BJ (cell line): Measurements from ENCODE around the gene SMARCD1. TPM values are rescaled to one million over a fixed set of nuclear protein-coding genes. Genes with fewer than 3 reads are reported as not detected.

ENCODE experiments used
- CTCF ChIA-PET: fragments of 350-600 bp; formaldehyde crosslinking; extraction: SDS; loops from one replicate; lab custom pipeline; 2021; ENCODE audit warnings: antibody characterized with exemption, inconsistent platforms; lab: Yijun Ruan, JAX
- POLR2A ChIA-PET: fragments of 300-600 bp; sonication (Branson Sonifier 250); formaldehyde crosslinking; extraction: SDS; loops from one replicate; lab custom pipeline; 2021; ENCODE audit warnings: antibody characterized with exemption; lab: Charles Lee
- DNase-seq: peaks from one replicate; pipeline ENCODE4 v3.0.0-alpha.2; 2011; ENCODE audit warnings: low read depth
- H3K27me3 ChIP-seq: 2 replicates; pipeline ENCODE4 v1.6.0; 2011; ENCODE audit warnings: low read length; ENCODE audit not compliant: control insufficient read depth, insufficient read depth
- H3K36me3 ChIP-seq: 2 replicates; pipeline ENCODE4 v1.5.1; 2011; ENCODE audit warnings: low read length; ENCODE audit not compliant: control insufficient read depth, insufficient read depth
- H3K4me3 ChIP-seq: 2 replicates; pipeline ENCODE4 v1.5.1; 2011; ENCODE audit warnings: low read depth, mild to moderate bottlenecking, control low read depth, low read length
- CTCF ChIP-seq: IDR thresholded peaks from 2 replicates; pipeline ENCODE4 v1.5.1; 2011; ENCODE audit warnings: low read depth, mild to moderate bottlenecking, control low read depth, inconsistent platforms, low read length, moderate library complexity; ENCODE audit not compliant: insufficient read depth
- polyA plus RNA-seq: library from polyadenylated mRNA; depleted of rRNA; stranded (reverse); fragments of >200 nt; gene quantifications from 2 replicates; pipeline ENCODE4 v1.2.3, GENCODE V29; 2011

SMARCD1 gene
- polyA plus RNA-seq, 1 experiment, result 56.0 TPM

- H3K27me3 ChIP-seq, result peaks cover 6% of the 10 kb centered on the region
- H3K36me3 ChIP-seq, result no peaks in the 10 kb centered on the region
- H3K4me3 ChIP-seq, result no peak overlapping the region
- ChIA-PET POLR2A (no interaction called here), CTCF (interaction anchor here (0.8 to 19.9 kb wide), 7 partner anchors 8 to 92 kb away, joined by 3 to 578 read pairs (median 23); partner anchors contain the start of genes AQP5, AQP6 and COX14)
- no peak for TF ChIP-seq CTCF
- DNase-seq, result no peak
Measured at GRCh38 chr12:50059440-50060119, 25.6 kb upstream of the SMARCD1 start.

GRCh38 chr12:50060120-50060468, 25.0 kb upstream of the SMARCD1 start:
- POLR2A ChIA-PET, result no interaction called here
- TF ChIP-seq CTCF, result no peak
- peaks cover 6% of the 10 kb centered on the region for H3K27me3 ChIP-seq
- CTCF ChIA-PET, result interaction anchor here (0.7 to 19.9 kb wide), 6 partner anchors 8 to 1983 kb away, joined by 3 to 578 read pairs (median 24); partner anchors contain the start of genes AQP5 and AQP6
- no peak for DNase-seq
- no peak overlapping the region for H3K4me3 ChIP-seq
- H3K36me3 ChIP-seq, result no peaks in the 10 kb centered on the region

- no peaks in the 10 kb centered on the region for H3K36me3 ChIP-seq
- peaks cover 5% of the 10 kb centered on the region for H3K27me3 ChIP-seq
- no peak for TF ChIP-seq CTCF
- H3K4me3 ChIP-seq, result no peak overlapping the region
- ChIA-PET POLR2A (no interaction called here), CTCF (interaction anchor here (0.9 to 19.9 kb wide), 6 partner anchors 10 to 194 kb away, joined by 3 to 578 read pairs (median 16); partner anchors contain the start of genes AQP5 and AQP6)
- DNase-seq, result no peak
Measured at GRCh38 chr12:50061171-50061570, 24.0 kb upstream of the SMARCD1 start.

GRCh38 chr12:50061946-50062686, 23.0 kb upstream of the SMARCD1 start:
- H3K4me3 ChIP-seq, result no peak overlapping the region
- H3K27me3 ChIP-seq, result no peaks in the 10 kb centered on the region
- DNase-seq, result no peak
- ChIA-PET POLR2A (interaction anchor here (1.0 kb wide), 1 partner anchor 12 kb away, joined by 3 read pairs; no protein-coding TSS in a partner anchor), CTCF (interaction anchor here (0.7 to 19.9 kb wide), 7 partner anchors 8 to 195 kb away, joined by 4 to 578 read pairs (median 6); partner anchors contain the start of genes AQP5 and AQP6)
- no peak for TF ChIP-seq CTCF
- no peaks in the 10 kb centered on the region for H3K36me3 ChIP-seq

GRCh38 chr12:50062728-50063460, 22.2 kb upstream of the SMARCD1 start:
- no peak for DNase-seq
- TF ChIP-seq CTCF, result no peak
- no peaks in the 10 kb centered on the region for H3K27me3 ChIP-seq
- ChIA-PET POLR2A (interaction anchor here (1.0 kb wide), 1 partner anchor 13 kb away, joined by 3 read pairs; no protein-coding TSS in a partner anchor), CTCF (interaction anchor here (1.2 to 19.9 kb wide), 8 partner anchors 7 to 196 kb away, joined by 4 to 578 read pairs (median 22); partner anchors contain the start of genes AQP5 and AQP6)
- H3K36me3 ChIP-seq, result no peaks in the 10 kb centered on the region
- no peak overlapping the region for H3K4me3 ChIP-seq
